ENCODE data around the gene NCKAP5.

DNA sequence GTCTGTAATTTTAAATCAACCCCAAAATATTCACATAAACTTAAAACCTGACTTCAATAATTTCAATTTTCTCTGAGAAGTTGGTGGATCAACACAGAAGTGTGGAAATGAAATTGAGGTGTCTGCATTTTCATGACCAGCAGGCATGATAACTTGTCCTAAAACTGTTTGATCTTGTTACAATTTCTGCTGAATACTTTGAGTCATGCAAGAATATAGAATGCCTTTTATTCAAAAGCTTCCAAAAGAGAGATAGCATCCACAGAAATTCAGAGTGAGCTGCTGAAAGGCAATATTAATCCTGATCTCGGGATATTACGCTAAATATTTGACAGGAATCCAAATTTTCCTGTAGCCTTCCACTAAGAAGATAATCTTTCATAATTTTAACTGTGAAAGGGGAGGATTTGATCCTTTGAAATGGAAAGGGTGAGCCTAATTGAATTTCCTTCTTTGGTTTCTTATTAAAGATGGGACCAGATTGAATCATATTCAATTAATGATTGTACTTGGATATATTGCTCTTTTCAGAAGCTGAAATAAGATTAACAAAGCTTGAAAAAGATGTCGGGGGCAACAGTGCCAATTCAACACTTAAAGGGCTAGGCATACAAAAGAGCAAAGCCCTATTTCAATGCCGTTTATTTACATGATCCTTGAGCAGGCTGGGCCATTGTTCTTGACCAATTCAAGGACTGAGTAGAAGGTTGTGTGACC, 129.3 kb downstream of the NCKAP5 start:
- TF ChIP-seq, protein P1, sequence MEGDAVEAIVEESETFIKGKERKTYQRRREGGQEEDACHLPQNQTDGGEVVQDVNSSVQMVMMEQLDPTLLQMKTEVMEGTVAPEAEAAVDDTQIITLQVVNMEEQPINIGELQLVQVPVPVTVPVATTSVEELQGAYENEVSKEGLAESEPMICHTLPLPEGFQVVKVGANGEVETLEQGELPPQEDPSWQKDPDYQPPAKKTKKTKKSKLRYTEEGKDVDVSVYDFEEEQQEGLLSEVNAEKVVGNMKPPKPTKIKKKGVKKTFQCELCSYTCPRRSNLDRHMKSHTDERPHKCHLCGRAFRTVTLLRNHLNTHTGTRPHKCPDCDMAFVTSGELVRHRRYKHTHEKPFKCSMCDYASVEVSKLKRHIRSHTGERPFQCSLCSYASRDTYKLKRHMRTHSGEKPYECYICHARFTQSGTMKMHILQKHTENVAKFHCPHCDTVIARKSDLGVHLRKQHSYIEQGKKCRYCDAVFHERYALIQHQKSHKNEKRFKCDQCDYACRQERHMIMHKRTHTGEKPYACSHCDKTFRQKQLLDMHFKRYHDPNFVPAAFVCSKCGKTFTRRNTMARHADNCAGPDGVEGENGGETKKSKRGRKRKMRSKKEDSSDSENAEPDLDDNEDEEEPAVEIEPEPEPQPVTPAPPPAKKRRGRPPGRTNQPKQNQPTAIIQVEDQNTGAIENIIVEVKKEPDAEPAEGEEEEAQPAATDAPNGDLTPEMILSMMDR (conservative IDR thresholded peaks at IDR 0.05) = no peak
- no peak for TF ChIP-seq EZH2 (IDR thresholded peaks at IDR 0.05; ENCODE audit: low read depth)
